ENCODE measurements around the gene TENM4.

TENM4 gene

GRCh38 chr11:78822931-78823423 lies 617.9 kb downstream of the TENM4 start:
- Histone ChIP-seq H3K4me2 (ENCODE audit: insufficient read depth, low read length) (no peak overlapping the region), H3K27ac (ENCODE audit: low read length) (no peak overlapping the region), H3K9me3 (ENCODE audit: insufficient read depth, low read length, severe bottlenecking) (no peaks in the 10 kb centered on the region), H3K36me3 (ENCODE audit: insufficient read depth, low read length) (no peaks in the 10 kb centered on the region), H3K4me1 (ENCODE audit: insufficient read depth, low read length) (no peaks in the 10 kb centered on the region), H3K27me3 (ENCODE audit: insufficient read depth, low read length, poor library complexity) (peaks cover 13% of the 10 kb centered on the region), H3K79me2 (ENCODE audit: insufficient read depth, low read length) (no peaks in the 10 kb centered on the region), H3K4me3 (ENCODE audit: low read depth in 1 of 2, low read length in 2 of 2) (no peak overlapping the region), H4K20me1 (ENCODE audit: insufficient read depth, low read length) (no peaks in the 10 kb centered on the region), H3K9ac (ENCODE audit: low read depth, low read length) (no peak overlapping the region), H2AFZ (ENCODE audit: low read depth, low read length) (no peak overlapping the region)
- DNase-seq (no peak), ATAC-seq (ENCODE audit: insufficient read depth, low read depth) (no peak)
- TF ChIP-seq CTCF (IDR thresholded peaks at IDR 0.05; ENCODE audit: borderline replicate concordance, extremely low read depth, low read length, poor library complexity, severe bottlenecking) (no peak), EZH2 (IDR thresholded peaks at IDR 0.05; ENCODE audit: borderline replicate concordance, low read depth, low read length, severe bottlenecking) (no peak)

DNA sequence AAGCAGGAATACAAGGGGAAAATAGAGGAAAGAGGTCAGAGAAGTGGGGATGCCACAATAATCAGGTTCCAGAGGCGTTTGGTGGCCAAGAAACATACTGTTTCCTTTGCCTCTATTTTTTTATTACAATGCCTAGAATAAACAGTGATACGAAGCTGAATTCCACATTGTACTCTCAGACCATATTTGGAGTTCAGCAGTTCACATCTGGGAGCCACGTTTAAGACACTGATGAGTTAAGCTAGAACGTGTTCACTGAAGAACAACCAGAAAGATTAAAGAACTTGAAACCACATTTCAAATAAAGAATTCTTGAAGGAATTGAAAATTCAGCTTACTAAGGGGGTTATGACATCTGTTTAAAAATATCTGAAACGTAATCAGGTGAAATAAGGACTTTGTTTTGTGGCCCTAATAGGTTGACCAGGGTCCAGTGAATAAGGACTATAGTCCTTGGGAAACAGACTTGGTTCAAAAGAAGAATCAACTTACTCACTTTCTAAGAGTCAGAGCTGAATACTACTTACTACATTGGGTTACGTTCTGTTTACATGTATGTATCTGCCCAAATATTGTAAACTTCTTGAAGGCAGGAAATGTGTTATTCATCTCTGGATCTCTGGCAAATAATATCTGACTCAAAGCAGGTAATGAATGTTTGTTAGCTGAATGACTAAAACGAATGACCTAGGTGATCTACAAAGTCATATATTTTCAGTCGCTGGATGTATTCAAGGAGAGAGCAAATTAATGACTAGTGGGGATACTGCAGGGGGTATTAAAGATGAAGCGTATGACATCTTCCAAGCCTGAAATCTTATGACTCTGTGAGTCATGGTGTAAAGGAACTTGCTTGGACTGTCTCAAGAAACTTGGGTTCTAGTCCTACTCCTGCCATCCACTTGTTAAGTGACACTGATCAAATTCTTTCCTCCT lies 619.2 kb downstream of the TENM4 start:
- Histone ChIP-seq H3K4me3 (ENCODE audit: low read depth in 1 of 2, low read length in 2 of 2) (no peak overlapping the region), H4K20me1 (ENCODE audit: insufficient read depth, low read length) (no peaks in the 10 kb centered on the region), H3K79me2 (ENCODE audit: insufficient read depth, low read length) (no peaks in the 10 kb centered on the region), H3K27me3 (ENCODE audit: insufficient read depth, low read length, poor library complexity) (peaks cover 13% of the 10 kb centered on the region), H2AFZ (ENCODE audit: low read depth, low read length) (no peak overlapping the region), H3K4me2 (ENCODE audit: insufficient read depth, low read length) (no peak overlapping the region), H3K4me1 (ENCODE audit: insufficient read depth, low read length) (no peaks in the 10 kb centered on the region), H3K9me3 (ENCODE audit: insufficient read depth, low read length, severe bottlenecking) (no peaks in the 10 kb centered on the region), H3K9ac (ENCODE audit: low read depth, low read length) (no peak overlapping the region), H3K27ac (ENCODE audit: low read length) (no peak overlapping the region), H3K36me3 (ENCODE audit: insufficient read depth, low read length) (no peaks in the 10 kb centered on the region)
- no peak for ATAC-seq (ENCODE audit: insufficient read depth, low read depth)
- no peak for TF ChIP-seq EZH2 (IDR thresholded peaks at IDR 0.05; ENCODE audit: borderline replicate concordance, low read depth, low read length, severe bottlenecking)
- no peak for DNase-seq

- no peaks in the 10 kb centered on the region for H3K36me3 ChIP-seq (ENCODE audit: insufficient read depth, low read length)
- H3K27ac ChIP-seq (ENCODE audit: low read length), result no peak overlapping the region
- H3K9ac ChIP-seq (ENCODE audit: low read depth, low read length), result no peak overlapping the region
- TF ChIP-seq EZH2 (IDR thresholded peaks at IDR 0.05; ENCODE audit: borderline replicate concordance, low read depth, low read length, severe bottlenecking), result no peak
- TF ChIP-seq CTCF (IDR thresholded peaks at IDR 0.05; ENCODE audit: borderline replicate concordance, extremely low read depth, low read length, poor library complexity, severe bottlenecking), result no peak
- ATAC-seq (ENCODE audit: insufficient read depth, low read depth), result no peak
- no peak overlapping the region for H3K4me2 ChIP-seq (ENCODE audit: insufficient read depth, low read length)
- no peaks in the 10 kb centered on the region for H3K9me3 ChIP-seq (ENCODE audit: insufficient read depth, low read length, severe bottlenecking)
- no peak overlapping the region for H2AFZ ChIP-seq (ENCODE audit: low read depth, low read length)
- H3K27me3 ChIP-seq (ENCODE audit: insufficient read depth, low read length, poor library complexity), result peaks cover 14% of the 10 kb centered on the region
- no peaks in the 10 kb centered on the region for H4K20me1 ChIP-seq (ENCODE audit: insufficient read depth, low read length)
- no peak overlapping the region for H3K4me3 ChIP-seq (ENCODE audit: low read depth in 1 of 2, low read length in 2 of 2)
- no peak for DNase-seq
- no peaks in the 10 kb centered on the region for H3K79me2 ChIP-seq (ENCODE audit: insufficient read depth, low read length)
- H3K4me1 ChIP-seq (ENCODE audit: insufficient read depth, low read length), result no peaks in the 10 kb centered on the region
Observed at GRCh38 chr11:78820741-78821140, 620.1 kb downstream of the TENM4 start.

- Histone ChIP-seq H3K9me3 (ENCODE audit: insufficient read depth, low read length, severe bottlenecking) (no peaks in the 10 kb centered on the region), H3K4me1 (ENCODE audit: insufficient read depth, low read length) (no peaks in the 10 kb centered on the region), H3K79me2 (ENCODE audit: insufficient read depth, low read length) (no peaks in the 10 kb centered on the region), H3K4me2 (ENCODE audit: insufficient read depth, low read length) (no peak overlapping the region), H3K27ac (ENCODE audit: low read length) (no peak overlapping the region), H3K9ac (ENCODE audit: low read depth, low read length) (no peak overlapping the region), H3K27me3 (ENCODE audit: insufficient read depth, low read length, poor library complexity) (peaks cover 17% of the 10 kb centered on the region), H4K20me1 (ENCODE audit: insufficient read depth, low read length) (no peaks in the 10 kb centered on the region), H3K4me3 (ENCODE audit: low read depth in 1 of 2, low read length in 2 of 2) (no peak overlapping the region), H3K36me3 (ENCODE audit: insufficient read depth, low read length) (no peaks in the 10 kb centered on the region), H2AFZ (ENCODE audit: low read depth, low read length) (no peak overlapping the region)
- ATAC-seq (ENCODE audit: insufficient read depth, low read depth) (no peak), DNase-seq (no peak)
- TF ChIP-seq CTCF (IDR thresholded peaks at IDR 0.05; ENCODE audit: borderline replicate concordance, extremely low read depth, low read length, poor library complexity, severe bottlenecking) (no peak), EZH2 (IDR thresholded peaks at IDR 0.05; ENCODE audit: borderline replicate concordance, low read depth, low read length, severe bottlenecking) (no peak)
Observed at GRCh38 chr11:78818201-78818600, 622.6 kb downstream of the TENM4 start.

Measured in DND-41 (cell line).